HepG2 (cell line): ENCODE measurements around the gene PCSK6. TPM values are rescaled to one million over a fixed set of nuclear protein-coding genes. Genes with fewer than 3 reads are reported as not detected.

Source experiments
- ARNTL ChIP-seq: sonication (generic); formaldehyde crosslinking; IDR thresholded peaks from 2 replicates; pipeline ENCODE4 v1.4.0; 2020; ENCODE audit warnings: mild to moderate bottlenecking, missing genetic modification reagents
- CEBPB ChIP-seq: IDR thresholded peaks from 2 replicates; pipeline ENCODE4 v1.6.1; 2011; ENCODE audit warnings: low read depth, low read length, improper control_type of control experiment, borderline replicate concordance
- CREM ChIP-seq, 2 experiments: sonication (generic) in 1 of 2; formaldehyde crosslinking in 1 of 2; IDR thresholded peaks; 2 replicates each; pipeline versions ENCODE4 v1.4.0 to v1.6.1; 2016 to 2020; ENCODE audit warnings: antibody characterized with exemption in 1 of 2, mild to moderate bottlenecking in 1 of 2, missing genetic modification reagents in 1 of 2
- GPN1 ChIP-seq: sonication (generic); formaldehyde crosslinking; IDR thresholded peaks from 2 replicates; pipeline ENCODE4 v1.5.1; 2020; ENCODE audit warnings: missing genetic modification reagents, borderline replicate concordance
- HNF1B ChIP-seq: sonication (generic); formaldehyde crosslinking; IDR thresholded peaks from 2 replicates; pipeline ENCODE4 v1.5.1; 2020; ENCODE audit warnings: mild to moderate bottlenecking, moderate library complexity, missing genetic modification reagents
- HNF4A ChIP-seq: sonication (generic); formaldehyde crosslinking; IDR thresholded peaks from 2 replicates; pipeline ENCODE4 v1.4.0; 2020; ENCODE audit warnings: missing genetic modification reagents
- JUND ChIP-seq: sonication (generic); formaldehyde crosslinking; IDR thresholded peaks from 2 replicates; pipeline ENCODE4 v1.8.0; 2022; ENCODE audit warnings: mild to moderate bottlenecking, missing genetic modification reagents
- KDM5B ChIP-seq: sonication (generic); formaldehyde crosslinking; IDR thresholded peaks from 2 replicates; pipeline ENCODE4 v1.4.0; 2020; ENCODE audit warnings: missing genetic modification reagents, mild to moderate bottlenecking, borderline replicate concordance
- MYC ChIP-seq: sonication (generic); formaldehyde crosslinking; IDR thresholded peaks from 2 replicates; pipeline ENCODE4 v1.9.0; 2021; ENCODE audit warnings: missing genetic modification reagents, borderline replicate concordance
- NFYC ChIP-seq: IDR thresholded peaks from 2 replicates; pipeline ENCODE4 v1.6.1; 2016; ENCODE audit warnings: missing genetic modification reagents, missing compliant biosample characterization
- PHF20 ChIP-seq: sonication (generic); formaldehyde crosslinking; IDR thresholded peaks from 2 replicates; pipeline ENCODE4 v1.5.0; 2020; ENCODE audit warnings: mild to moderate bottlenecking, missing genetic modification reagents
- PHF21A ChIP-seq: sonication (generic); formaldehyde crosslinking; IDR thresholded peaks from 2 replicates; pipeline ENCODE4 v1.5.0; 2020; ENCODE audit warnings: mild to moderate bottlenecking, missing genetic modification reagents
- REPIN1 ChIP-seq: sonication (generic); formaldehyde crosslinking; IDR thresholded peaks from 2 replicates; pipeline ENCODE4 v1.8.0; 2022; ENCODE audit warnings: missing genetic modification reagents, low read depth, mild to moderate bottlenecking, borderline replicate concordance
- SNAPC4 ChIP-seq: sonication (generic); formaldehyde crosslinking; IDR thresholded peaks from 2 replicates; pipeline ENCODE4 v1.4.0; 2020; ENCODE audit warnings: mild to moderate bottlenecking, missing genetic modification reagents
- ZMYM4 ChIP-seq: sonication (generic); formaldehyde crosslinking; IDR thresholded peaks from 2 replicates; pipeline ENCODE4 v1.8.1; 2023; ENCODE audit warnings: mild to moderate bottlenecking, missing genetic modification reagents
- ZNF160 ChIP-seq: sonication (generic); formaldehyde crosslinking; IDR thresholded peaks from 2 replicates; pipeline ENCODE4 v1.8.0; 2022; ENCODE audit warnings: mild to moderate bottlenecking, inconsistent platforms, missing genetic modification reagents
- ZNF580 ChIP-seq: IDR thresholded peaks from 2 replicates; pipeline ENCODE4 v1.6.1; 2016; ENCODE audit warnings: low read depth, borderline replicate concordance
- ZNF83 ChIP-seq: sonication (generic); formaldehyde crosslinking; IDR thresholded peaks from 2 replicates; pipeline ENCODE4 v1.4.0; 2020; ENCODE audit warnings: missing genetic modification reagents, mild to moderate bottlenecking, borderline replicate concordance
- ZNF839 ChIP-seq: sonication (generic); formaldehyde crosslinking; IDR thresholded peaks from 2 replicates; pipeline ENCODE4 v1.4.0; 2020; ENCODE audit warnings: missing genetic modification reagents, mild to moderate bottlenecking, borderline replicate concordance
- ZSCAN20 ChIP-seq: sonication (generic); formaldehyde crosslinking; IDR thresholded peaks from 2 replicates; pipeline ENCODE4 v1.4.0; 2020; ENCODE audit warnings: missing genetic modification reagents, mild to moderate bottlenecking, borderline replicate concordance
- polyA plus RNA-seq, 8 experiments: library from polyadenylated mRNA; depleted of rRNA in 3 of 8; stranded (reverse) in 7 of 8; unstranded in 1 of 8; fragments of >200 nt; fragmentation: Illumina TruSeq in 4 of 8; extraction: Trizol in 4 of 8; gene quantifications; 2 replicates each; pipeline versions ENCODE4 v1.2.1 to v1.2.3, GENCODE V29; 2011 to 2016; ENCODE audit warnings: low read depth in 4 of 8, missing spikeins in 1 of 8, mixed read lengths in 1 of 8; ENCODE audit not compliant: insufficient read depth in 1 of 8
- total RNA-seq, 5 experiments: library from RNA; depleted of rRNA; stranded (reverse); fragments of >200 nt; fragmentation: Illumina TruSeq; extraction: Trizol; gene quantifications; 2 replicates each; pipeline ENCODE4 v1.2.3, GENCODE V29; 2016; ENCODE audit warnings: low read depth in 1 of 5
- TF ChIP-seq, protein P1 (sequence below): sonication (generic); formaldehyde crosslinking; conservative IDR thresholded peaks from 2 replicates; pipeline ENCODE4 v1.8.0; 2022; ENCODE audit warnings: missing genetic modification reagents

PCSK6 gene
- total and polyA plus RNA-seq, 2 of the 13 experiments (the other 11 are each of a cell fraction or from before 2014, with no cell fraction given) = 56.5 to 155 TPM

DNA sequence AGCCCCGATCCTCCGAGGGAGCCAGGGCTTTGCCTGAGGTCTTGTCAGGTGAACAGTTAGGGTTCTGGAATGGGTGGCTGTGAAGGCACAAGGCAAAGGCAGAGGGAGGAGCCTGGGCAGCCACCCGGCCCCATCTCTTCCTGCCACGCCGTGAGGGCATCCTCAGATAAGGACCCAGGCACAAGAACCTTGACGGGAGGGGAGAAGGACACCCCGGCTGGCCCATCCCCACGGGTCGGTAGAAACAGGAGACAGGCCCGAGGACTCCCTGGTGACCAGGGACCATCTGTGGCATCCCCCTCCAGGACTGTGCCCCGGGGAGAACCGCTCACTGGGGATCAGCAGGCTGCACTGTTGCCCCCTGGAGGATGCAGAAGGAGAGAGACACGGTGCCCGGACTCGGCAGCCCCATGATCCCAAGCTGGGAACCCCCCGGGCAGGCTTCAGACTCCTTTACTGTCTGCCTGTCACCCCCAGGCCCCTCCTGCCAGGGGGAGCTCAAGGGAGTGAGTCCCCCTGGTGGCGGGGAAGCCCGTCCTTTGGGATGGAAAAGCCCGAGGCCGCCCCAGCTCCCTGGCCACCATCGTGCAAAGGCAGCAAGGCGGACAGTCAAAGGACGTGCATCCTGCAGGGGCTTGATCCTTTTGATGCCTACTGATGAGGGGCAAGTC, 12.3 kb upstream of the PCSK6 start (continued):
- TF ChIP-seq HNF1B (CRISPR knock-in tag) (0 out of 2 replicates have a peak, but pooled peaks have one; percentile 21), CREM (IDR thresholded peaks at IDR 0.05) (no peak), CREM (CRISPR knock-in tag; IDR thresholded peaks at IDR 0.05) (no peak), CEBPB (no peak), REPIN1 (CRISPR knock-in tag) (peak; percentile 63; the same call in 1 of the 2 replicates), ZNF580 (peak; percentile 24; the same call in 1 of the 2 replicates), SNAPC4 (CRISPR knock-in tag) (no peak), ARNTL (CRISPR knock-in tag) (no peak), GPN1 (CRISPR knock-in tag) (no peak), ZSCAN20 (no peak), ZNF83 (no peak), ZNF839 (CRISPR knock-in tag) (no peak), HNF4A (CRISPR knock-in tag) (0 out of 2 replicates have a peak, but pooled peaks have one; percentile 8), PHF20 (0 out of 2 replicates have a peak, but pooled peaks have one; percentile 26), NFYC (CRISPR knock-in tag) (no peak), KDM5B (CRISPR knock-in tag) (peak; percentile 25; the same call in 1 of the 2 replicates), MYC (CRISPR knock-in tag) (0 out of 2 replicates have a peak, but pooled peaks have one; percentile 23), JUND (CRISPR knock-in tag) (no peak), PHF21A (CRISPR knock-in tag) (peak; percentile 47; the same call in 1 of the 2 replicates), ZNF160 (CRISPR knock-in tag) (0 out of 2 replicates have a peak, but pooled peaks have one; percentile 33), ZMYM4 (CRISPR knock-in tag) (peak; percentile 68; the same call in 1 of the 2 replicates)
- TF ChIP-seq, protein P1, sequence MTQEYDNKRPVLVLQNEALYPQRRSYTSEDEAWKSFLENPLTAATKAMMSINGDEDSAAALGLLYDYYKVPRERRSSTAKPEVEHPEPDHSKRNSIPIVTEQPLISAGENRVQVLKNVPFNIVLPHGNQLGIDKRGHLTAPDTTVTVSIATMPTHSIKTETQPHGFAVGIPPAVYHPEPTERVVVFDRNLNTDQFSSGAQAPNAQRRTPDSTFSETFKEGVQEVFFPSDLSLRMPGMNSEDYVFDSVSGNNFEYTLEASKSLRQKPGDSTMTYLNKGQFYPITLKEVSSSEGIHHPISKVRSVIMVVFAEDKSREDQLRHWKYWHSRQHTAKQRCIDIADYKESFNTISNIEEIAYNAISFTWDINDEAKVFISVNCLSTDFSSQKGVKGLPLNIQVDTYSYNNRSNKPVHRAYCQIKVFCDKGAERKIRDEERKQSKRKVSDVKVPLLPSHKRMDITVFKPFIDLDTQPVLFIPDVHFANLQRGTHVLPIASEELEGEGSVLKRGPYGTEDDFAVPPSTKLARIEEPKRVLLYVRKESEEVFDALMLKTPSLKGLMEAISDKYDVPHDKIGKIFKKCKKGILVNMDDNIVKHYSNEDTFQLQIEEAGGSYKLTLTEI (CRISPR knock-in tag) = no peak
